Subcutaneous adipose tissue (tissue), 4 donors: Measurements from ENCODE around the gene KLHL36. TPM values are rescaled to one million over a fixed set of nuclear protein-coding genes. Genes with fewer than 3 reads are reported as not detected.

Experiments used
- total RNA-seq, 4 donors: library from RNA; depleted of rRNA; stranded (reverse); fragments of >200 nt; gene quantifications; one replicate each; pipeline ENCODE4 v1.1.0, GENCODE V29; 2016
- TF ChIP-seq, protein P1 (sequence below): fragments of 450-650 bp; IDR thresholded peaks from one replicate; pipeline ENCODE4 v1.5.1; 2016; ENCODE audit warnings: low read depth, mild to moderate bottlenecking, control low read depth, antibody characterized with exemption, moderate library complexity

KLHL36 gene
- total RNA-seq, 4 donors from 2014 or later, result 43.4 to 108 (median 68.5) TPM

- TF ChIP-seq, protein P1, sequence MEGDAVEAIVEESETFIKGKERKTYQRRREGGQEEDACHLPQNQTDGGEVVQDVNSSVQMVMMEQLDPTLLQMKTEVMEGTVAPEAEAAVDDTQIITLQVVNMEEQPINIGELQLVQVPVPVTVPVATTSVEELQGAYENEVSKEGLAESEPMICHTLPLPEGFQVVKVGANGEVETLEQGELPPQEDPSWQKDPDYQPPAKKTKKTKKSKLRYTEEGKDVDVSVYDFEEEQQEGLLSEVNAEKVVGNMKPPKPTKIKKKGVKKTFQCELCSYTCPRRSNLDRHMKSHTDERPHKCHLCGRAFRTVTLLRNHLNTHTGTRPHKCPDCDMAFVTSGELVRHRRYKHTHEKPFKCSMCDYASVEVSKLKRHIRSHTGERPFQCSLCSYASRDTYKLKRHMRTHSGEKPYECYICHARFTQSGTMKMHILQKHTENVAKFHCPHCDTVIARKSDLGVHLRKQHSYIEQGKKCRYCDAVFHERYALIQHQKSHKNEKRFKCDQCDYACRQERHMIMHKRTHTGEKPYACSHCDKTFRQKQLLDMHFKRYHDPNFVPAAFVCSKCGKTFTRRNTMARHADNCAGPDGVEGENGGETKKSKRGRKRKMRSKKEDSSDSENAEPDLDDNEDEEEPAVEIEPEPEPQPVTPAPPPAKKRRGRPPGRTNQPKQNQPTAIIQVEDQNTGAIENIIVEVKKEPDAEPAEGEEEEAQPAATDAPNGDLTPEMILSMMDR, result no peak
Observed at GRCh38 chr16:84650062-84650991, 2.0 kb downstream of the KLHL36 start.

DNA sequence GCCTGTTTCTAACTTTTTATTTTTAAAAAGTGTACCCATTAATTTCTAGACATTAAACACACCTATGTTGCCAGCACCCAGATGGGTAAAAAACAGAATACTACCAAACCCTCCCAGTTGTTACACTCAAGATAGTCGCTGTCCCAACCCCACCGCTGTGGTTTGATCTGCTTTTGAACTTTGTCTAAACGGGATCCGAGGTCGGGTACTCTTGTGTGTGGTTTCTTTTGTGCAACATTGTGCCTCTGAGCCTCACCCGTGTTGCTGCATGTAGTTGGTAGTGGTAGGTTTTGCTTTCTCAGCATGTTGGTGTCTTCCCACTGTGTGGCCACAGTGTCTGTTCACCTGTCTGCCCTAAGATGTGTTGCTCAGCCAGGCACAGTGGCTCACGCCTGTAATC is 4.3 kb downstream of the KLHL36 start:
- TF ChIP-seq, protein P1, result no peak

DNA sequence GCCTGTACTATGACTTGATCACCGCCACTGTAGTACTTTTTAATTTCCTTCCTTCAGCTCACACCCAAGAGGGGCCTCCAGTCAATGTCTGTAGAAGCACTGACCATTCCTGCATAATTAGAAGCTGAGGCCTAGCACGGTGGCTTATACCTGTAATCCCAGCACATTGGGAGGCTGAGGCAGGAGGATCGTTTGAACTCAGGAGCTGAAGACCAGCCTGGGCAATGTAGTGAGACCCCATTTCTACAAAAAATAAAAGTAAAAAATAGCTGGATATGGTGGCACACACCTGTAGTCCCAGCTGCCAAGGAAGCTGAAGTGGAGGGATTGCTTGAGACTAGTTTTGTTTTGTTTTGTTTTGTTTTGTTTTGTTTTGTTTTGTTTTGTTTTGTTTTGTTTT is 5.9 kb downstream of the KLHL36 start:
- TF ChIP-seq, protein P1, result no peak

DNA sequence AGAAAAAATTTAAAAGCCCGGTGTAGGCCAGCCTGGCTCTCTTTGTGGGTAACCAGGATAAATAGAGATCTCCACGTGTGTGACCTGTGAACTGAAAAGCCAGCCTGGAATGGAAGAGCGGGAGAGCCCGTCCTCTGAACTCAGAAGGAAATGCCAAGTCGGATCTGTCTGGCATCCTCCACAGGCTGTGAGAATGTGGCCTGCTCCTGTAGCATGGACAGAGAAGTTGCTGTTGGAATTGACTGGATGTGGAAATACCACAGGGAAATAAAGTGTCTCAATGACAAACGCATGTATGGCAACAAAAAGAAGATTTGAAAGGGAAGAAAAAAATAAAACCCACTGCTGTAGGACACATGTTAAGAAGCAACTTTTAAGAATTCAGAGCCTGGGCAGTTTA is 6.7 kb downstream of the KLHL36 start:
- TF ChIP-seq, protein P1, result no peak

DNA sequence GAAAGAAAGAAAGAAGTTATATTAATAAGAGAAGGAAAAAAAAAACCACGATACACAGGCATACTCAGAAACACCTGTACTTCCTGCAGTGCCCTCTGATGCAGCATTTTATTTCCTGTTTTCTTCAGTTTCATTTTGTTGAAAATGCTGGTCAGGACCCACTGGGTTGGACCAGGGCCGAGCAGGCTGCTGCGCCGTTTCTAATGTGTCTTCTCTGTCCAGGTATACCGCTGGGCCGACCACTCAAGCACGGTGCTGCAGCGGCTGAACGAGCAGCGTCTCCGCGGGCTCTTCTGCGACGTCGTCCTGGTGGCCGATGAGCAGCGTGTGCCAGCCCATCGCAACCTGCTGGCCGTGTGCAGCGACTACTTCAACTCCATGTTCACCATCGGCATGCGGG is 8.3 kb downstream of the KLHL36 start:
- TF ChIP-seq, protein P1, result no peak

DNA sequence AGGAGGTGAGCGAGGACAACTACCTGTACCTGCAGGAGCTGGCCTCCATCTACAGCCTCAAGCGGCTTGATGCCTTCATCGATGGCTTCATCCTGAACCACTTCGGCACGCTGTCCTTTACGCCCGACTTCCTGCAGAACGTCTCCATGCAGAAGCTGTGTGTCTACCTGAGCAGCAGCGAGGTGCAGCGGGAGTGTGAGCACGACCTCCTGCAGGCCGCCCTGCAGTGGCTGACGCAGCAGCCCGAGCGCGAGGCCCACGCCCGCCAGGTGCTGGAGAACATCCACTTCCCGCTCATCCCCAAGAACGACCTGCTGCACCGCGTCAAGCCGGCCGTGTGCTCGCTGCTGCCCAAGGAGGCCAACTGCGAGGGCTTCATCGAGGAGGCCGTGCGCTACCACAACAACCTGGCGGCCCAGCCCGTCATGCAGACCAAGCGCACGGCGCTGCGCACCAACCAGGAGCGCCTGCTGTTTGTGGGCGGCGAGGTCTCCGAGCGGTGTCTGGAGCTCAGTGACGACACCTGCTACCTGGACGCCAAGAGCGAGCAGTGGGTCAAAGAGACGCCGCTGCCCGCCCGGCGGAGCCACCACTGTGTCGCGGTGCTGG is 9.0 kb downstream of the KLHL36 start:
- TF ChIP-seq, protein P1, result no peak

GRCh38 chr16:84658690-84659089 is 10.4 kb downstream of the KLHL36 start:
- TF ChIP-seq, protein P1, result no peak
